ENCODE results near the gene MT1H.

DNA sequence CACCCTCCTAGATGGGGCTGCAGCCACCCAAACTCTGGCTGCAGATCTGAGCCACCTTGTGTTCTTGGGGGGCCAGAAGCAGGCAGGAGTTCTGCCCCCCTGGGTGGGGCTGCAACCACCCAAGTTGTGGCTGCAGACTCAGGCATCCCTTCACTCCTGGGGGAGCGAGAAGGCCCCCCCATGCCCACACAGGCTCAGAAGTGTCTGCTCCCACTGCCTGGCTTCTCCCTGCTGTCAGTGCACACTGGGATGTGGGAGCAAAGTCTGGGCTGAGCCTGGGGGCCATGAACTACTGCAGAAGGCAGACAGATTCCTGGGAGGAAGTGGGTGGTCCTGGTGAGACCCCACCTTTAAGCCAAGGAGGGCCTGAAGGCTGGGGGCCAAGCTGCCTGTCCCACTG lies 25.6 kb downstream of the MT1H start:
- TF ChIP-seq, protein P1, sequence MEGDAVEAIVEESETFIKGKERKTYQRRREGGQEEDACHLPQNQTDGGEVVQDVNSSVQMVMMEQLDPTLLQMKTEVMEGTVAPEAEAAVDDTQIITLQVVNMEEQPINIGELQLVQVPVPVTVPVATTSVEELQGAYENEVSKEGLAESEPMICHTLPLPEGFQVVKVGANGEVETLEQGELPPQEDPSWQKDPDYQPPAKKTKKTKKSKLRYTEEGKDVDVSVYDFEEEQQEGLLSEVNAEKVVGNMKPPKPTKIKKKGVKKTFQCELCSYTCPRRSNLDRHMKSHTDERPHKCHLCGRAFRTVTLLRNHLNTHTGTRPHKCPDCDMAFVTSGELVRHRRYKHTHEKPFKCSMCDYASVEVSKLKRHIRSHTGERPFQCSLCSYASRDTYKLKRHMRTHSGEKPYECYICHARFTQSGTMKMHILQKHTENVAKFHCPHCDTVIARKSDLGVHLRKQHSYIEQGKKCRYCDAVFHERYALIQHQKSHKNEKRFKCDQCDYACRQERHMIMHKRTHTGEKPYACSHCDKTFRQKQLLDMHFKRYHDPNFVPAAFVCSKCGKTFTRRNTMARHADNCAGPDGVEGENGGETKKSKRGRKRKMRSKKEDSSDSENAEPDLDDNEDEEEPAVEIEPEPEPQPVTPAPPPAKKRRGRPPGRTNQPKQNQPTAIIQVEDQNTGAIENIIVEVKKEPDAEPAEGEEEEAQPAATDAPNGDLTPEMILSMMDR (IDR thresholded peaks at IDR 0.05) = no peak
- TF ChIP-seq POLR2AphosphoS5 (IDR thresholded peaks at IDR 0.05) = no peak
- no peak for TF ChIP-seq POLR2A (IDR thresholded peaks at IDR 0.05)

Measured in breast epithelium (tissue), 3 donors.